Measurements from ENCODE around the gene PAWR. TPM values are rescaled to one million over a fixed set of nuclear protein-coding genes. Genes with fewer than 3 reads are reported as not detected.
"Not testable (repeated sequence)": the region's sequence is repeated elsewhere in the genome, so short reads cannot be mapped to it uniquely, and the experiment has no call there.

PAWR gene
- total and polyA plus RNA-seq, 7 donors, result 0.77 to 3.5 (median 1.9) TPM

DNA sequence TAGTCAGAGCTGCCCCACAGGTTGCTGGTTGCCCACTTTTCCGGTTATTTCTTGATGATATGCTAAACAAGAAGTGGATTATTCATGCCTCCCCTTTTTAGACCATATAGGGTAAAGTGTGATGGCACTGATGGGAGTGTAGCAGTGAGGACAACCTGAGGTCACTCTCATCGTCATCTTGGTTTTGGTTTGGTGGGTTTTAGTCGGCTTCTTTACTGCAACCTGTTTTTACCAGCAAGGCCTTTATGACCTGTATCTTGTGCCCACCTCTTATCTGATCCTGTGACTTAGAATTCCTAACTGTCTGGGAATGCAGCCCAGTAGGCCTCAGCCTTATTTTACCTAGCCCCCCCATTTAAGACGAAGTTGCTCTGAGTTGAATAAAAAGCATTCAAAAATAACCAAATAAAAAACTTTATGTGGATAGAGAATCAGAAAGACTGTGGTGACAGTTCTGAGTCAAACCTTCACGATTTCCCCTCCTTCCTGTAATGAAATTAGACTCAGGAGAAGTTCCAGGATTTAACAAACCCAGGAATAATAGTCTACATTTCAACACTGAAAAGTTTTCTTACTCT, 144.2 kb downstream of the PAWR start:
- Histone ChIP-seq H3K9me3 (no peaks in the 10 kb centered on the region), H3K36me3 (ENCODE audit: insufficient read depth in 1 of 2, low read depth in 1 of 2) (no peaks in the 10 kb centered on the region), H3K27ac (no peak overlapping the region), H3K4me1 (no peaks in the 10 kb centered on the region), H3K4me3 (no peak overlapping the region), H3K27me3 (ENCODE audit: insufficient read depth in 3 of 3, low read length in 2 of 3) (no peaks in the 10 kb centered on the region)
- TF ChIP-seq, protein P1, sequence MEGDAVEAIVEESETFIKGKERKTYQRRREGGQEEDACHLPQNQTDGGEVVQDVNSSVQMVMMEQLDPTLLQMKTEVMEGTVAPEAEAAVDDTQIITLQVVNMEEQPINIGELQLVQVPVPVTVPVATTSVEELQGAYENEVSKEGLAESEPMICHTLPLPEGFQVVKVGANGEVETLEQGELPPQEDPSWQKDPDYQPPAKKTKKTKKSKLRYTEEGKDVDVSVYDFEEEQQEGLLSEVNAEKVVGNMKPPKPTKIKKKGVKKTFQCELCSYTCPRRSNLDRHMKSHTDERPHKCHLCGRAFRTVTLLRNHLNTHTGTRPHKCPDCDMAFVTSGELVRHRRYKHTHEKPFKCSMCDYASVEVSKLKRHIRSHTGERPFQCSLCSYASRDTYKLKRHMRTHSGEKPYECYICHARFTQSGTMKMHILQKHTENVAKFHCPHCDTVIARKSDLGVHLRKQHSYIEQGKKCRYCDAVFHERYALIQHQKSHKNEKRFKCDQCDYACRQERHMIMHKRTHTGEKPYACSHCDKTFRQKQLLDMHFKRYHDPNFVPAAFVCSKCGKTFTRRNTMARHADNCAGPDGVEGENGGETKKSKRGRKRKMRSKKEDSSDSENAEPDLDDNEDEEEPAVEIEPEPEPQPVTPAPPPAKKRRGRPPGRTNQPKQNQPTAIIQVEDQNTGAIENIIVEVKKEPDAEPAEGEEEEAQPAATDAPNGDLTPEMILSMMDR (IDR thresholded peaks at IDR 0.05), result no peak
- intact Hi-C loops (cut with DNase I), result loop anchor here in 1 of 2 donors (5.0 kb wide), 1 partner anchor 641 kb away; no protein-coding TSS in a partner anchor
- no peak for ATAC-seq
- WGBS, 3 donors, result 82 to 87% (median 86%) methylated on average over 5 of the region's 5 CpGs
- DNase-seq, result no peak

DNA sequence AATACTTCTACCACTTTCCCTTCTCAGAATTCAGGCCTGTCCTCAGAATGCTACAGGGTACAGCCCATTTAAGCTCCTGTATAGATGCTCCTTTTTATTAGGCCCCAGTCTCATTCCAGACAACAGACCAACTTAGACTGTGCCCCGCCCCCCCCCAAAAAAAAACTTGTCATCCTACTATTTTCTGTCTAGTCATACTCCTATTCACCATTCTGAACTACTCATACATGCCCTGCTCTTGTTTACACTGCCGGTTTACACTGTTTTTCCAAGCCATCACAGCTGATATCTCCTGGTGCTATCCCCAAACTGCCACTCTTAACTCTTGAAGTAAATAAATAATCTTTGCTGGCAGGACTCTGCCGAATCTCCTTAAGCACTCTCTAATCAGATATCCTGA, 146.3 kb downstream of the PAWR start:
- 71 to 76% (median 76%) methylated on average over 3 of the region's 3 CpGs for WGBS, 3 donors
- H3K27me3 ChIP-seq (ENCODE audit: insufficient read depth in 3 of 3, low read length in 2 of 3); DNase-seq; H3K27ac ChIP-seq; H3K36me3 ChIP-seq (ENCODE audit: insufficient read depth in 1 of 2, low read depth in 1 of 2); H3K4me3 ChIP-seq; intact Hi-C loops (cut with DNase I); ATAC-seq; H3K4me1 ChIP-seq; H3K9me3 ChIP-seq: not testable (repeated sequence)

DNA sequence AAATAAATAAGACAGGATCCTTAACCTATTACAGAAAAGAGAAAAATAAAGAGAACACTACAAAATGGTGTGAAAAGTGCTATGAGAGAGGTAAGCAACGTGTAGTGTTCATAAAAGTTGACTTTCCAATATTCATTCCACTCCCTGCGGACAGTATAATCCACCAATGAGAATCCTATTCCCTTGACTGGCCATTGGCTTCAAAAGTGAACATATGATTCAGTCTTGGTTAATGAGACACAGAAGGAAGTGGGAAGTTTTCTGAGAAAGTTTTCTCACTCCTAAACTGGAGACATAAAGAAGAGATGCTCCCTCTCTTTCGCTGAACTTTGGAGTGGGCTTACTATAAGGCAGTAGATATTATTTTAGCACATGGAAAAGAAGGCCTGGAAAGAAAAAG, 153.1 kb downstream of the PAWR start:
- no peaks in the 10 kb centered on the region for H3K4me1 ChIP-seq
- DNase-seq (no peak), ATAC-seq (no peak)
- intact Hi-C loops (cut with DNase I), result no loop called here
- H3K9me3 ChIP-seq, result no peaks in the 10 kb centered on the region
- no peak overlapping the region for H3K27ac ChIP-seq
- TF ChIP-seq, protein P1 (IDR thresholded peaks at IDR 0.05), result no peak
- no peaks in the 10 kb centered on the region for H3K36me3 ChIP-seq (ENCODE audit: insufficient read depth in 1 of 2, low read depth in 1 of 2)
- H3K27me3 ChIP-seq (ENCODE audit: insufficient read depth in 3 of 3, low read length in 2 of 3), result no peaks in the 10 kb centered on the region
- H3K4me3 ChIP-seq, result no peak overlapping the region
- 82 to 90% (median 86%) methylated on average over 3 of the region's 3 CpGs for WGBS, 3 donors

DNA sequence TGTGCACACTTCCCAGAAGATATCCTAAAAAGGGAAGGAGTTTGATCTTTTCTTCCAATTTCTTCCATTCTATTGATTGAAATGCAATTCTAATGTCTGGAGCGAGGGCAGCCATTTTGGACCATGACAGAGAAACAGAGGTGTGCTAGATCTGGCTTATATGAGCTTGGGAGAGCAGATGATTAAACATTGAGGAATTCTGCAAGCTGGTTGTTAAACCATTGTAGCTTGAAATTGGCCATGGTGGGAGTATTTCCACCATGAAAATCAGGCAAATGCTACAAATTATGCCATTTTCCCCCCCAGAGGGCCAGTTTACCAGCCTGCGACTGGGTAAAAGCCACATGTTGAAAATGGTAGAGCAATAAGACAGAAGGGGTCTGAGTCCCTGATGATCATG, 155.0 kb downstream of the PAWR start:
- Histone ChIP-seq H3K27me3 (ENCODE audit: insufficient read depth in 3 of 3, low read length in 2 of 3) (no peaks in the 10 kb centered on the region), H3K4me1 (no peaks in the 10 kb centered on the region), H3K36me3 (ENCODE audit: insufficient read depth in 1 of 2, low read depth in 1 of 2) (no peaks in the 10 kb centered on the region), H3K9me3 (no peaks in the 10 kb centered on the region), H3K27ac (no peak overlapping the region), H3K4me3 (no peak overlapping the region)
- ATAC-seq (no peak), DNase-seq (no peak)
- WGBS, 3 donors, result 86 to 94% (median 91%) methylated on average over 2 of the region's 2 CpGs
- intact Hi-C loops (cut with DNase I), result no loop called here
- TF ChIP-seq, protein P1 (IDR thresholded peaks at IDR 0.05), result no peak

Other genes starting within 250 kb of the PAWR start
- gene PPP1R12A, start 244.1 kb upstream of the PAWR start, total RNA-seq, result 10 to 100 TPM; 37.8 to 51.2 (median 41.4) TPM
- gene PPP1R12A, start 244.1 kb upstream of the PAWR start, polyA plus RNA-seq, result 10 to 100 TPM in 2 of 3 donors, 1 to 10 TPM in 1; 9.5 to 17.2 (median 12.7) TPM

Data from psoas muscle (tissue), 8 donors.